CD4-positive, alpha-beta T cell treated with Interleukin-6 at 100 ng/mL for 8 hours (primary cell): ENCODE data around the gene SEMA6D.

Experiments used
- DNase-seq: peaks from one replicate; pipeline ENCODE4 v3.0.0-alpha.2; 2020; ENCODE audit warnings: mixed read lengths, low spot score

The SEMA6D gene, protein sequence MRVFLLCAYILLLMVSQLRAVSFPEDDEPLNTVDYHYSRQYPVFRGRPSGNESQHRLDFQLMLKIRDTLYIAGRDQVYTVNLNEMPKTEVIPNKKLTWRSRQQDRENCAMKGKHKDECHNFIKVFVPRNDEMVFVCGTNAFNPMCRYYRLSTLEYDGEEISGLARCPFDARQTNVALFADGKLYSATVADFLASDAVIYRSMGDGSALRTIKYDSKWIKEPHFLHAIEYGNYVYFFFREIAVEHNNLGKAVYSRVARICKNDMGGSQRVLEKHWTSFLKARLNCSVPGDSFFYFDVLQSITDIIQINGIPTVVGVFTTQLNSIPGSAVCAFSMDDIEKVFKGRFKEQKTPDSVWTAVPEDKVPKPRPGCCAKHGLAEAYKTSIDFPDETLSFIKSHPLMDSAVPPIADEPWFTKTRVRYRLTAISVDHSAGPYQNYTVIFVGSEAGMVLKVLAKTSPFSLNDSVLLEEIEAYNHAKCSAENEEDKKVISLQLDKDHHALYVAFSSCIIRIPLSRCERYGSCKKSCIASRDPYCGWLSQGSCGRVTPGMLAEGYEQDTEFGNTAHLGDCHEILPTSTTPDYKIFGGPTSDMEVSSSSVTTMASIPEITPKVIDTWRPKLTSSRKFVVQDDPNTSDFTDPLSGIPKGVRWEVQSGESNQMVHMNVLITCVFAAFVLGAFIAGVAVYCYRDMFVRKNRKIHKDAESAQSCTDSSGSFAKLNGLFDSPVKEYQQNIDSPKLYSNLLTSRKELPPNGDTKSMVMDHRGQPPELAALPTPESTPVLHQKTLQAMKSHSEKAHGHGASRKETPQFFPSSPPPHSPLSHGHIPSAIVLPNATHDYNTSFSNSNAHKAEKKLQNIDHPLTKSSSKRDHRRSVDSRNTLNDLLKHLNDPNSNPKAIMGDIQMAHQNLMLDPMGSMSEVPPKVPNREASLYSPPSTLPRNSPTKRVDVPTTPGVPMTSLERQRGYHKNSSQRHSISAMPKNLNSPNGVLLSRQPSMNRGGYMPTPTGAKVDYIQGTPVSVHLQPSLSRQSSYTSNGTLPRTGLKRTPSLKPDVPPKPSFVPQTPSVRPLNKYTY

GRCh38 chr15:47717036-47717612 lies at the start of gene SEMA6D:
SEMA6D (plus strand) TSS chr15:47717505; CDS start chr15:47759799, 42,294 bp downstream.
- DNase-seq: no peak

DNA sequence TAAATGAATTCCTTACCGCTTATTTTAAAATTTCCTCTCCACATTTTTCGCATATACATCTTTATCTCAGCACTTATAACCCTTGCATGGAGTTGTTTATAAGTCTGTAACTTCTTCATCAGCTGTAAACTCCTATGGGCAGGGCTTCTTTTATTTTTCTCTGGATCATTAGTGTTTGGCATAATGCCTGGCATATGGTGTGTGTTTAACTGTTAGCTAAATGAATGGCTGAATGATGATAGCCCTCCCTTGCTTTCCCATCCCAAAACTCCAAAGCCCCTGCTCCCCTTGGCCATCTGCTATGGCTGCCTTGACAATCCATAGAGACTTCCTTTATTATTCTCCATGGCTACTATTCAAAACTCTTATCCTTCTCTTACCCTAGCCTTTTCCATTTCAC lies 48.1 kb upstream of the SEMA6D start:
- no peak for DNase-seq

GRCh38 chr15:47670365-47670764 lies 46.9 kb upstream of the SEMA6D start:
- no peak for DNase-seq

DNA sequence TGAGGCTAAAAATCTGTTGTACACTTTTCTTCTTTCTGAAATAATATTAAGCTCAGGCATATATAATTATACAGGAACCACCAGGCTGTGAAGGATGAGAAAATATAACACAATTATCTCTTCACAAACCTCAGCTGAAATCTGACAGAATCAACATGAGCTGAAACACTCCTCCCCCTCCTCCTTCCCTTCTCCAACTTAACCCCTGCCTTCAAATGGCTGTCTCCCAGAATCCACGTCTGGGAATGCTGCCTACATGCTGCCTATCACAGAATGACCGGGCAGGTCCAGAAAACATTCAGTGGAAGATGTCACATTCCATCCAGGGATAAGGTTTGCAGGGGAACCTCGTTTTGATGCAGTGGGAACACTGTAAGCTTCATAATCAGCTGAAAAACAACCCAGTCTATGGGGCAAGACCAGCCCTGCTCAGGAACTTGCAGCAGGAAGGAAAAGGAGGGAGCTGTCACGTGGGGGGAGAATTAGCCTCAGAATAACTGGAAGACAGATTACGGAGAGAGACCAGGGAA lies 44.0 kb upstream of the SEMA6D start:
- no peak for DNase-seq

GRCh38 chr15:47674586-47675232 lies 42.6 kb upstream of the SEMA6D start:
- DNase-seq: no peak

DNA sequence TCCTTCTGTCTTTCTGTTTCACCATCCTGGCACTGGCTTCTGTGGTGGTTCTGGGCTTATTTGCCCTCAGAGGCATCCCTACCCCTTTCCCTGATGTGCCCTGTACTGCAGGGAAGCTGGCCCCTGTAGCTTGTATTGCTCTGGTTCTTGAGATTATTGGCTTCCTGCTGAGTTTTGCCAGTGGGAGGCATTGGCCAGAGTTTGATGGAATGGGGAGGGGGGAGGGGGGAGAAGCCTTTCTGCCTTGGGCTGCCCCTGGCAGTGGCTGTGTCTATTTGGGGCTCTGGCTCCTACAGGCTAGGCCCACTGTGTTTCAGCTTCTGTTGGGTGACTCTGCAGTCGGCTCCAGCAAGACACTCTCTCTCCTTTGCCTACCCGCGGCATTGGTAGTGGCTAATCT lies 41.6 kb upstream of the SEMA6D start:
- no peak for DNase-seq

DNA sequence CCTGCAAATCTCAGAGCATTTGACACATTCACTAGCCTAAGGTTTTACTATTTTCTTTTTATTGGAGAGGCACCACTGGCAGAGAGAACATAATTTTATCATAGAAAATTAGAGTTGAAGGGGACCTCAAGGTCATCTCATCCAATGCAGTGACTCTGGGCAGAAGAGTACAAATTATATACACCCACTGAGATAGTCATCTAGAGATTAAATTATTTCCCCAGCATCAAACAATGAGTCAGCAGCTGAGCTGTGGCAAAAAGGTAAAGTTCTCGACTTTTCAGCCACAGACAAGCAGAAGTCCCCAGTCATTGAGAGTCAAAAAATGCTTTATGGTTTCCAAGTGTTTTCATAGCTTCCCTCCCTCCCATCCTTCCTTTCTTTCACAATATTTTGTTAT lies 39.3 kb upstream of the SEMA6D start:
- no peak for DNase-seq

GRCh38 chr15:47682661-47683060 lies 34.6 kb upstream of the SEMA6D start:
- no peak for DNase-seq

DNA sequence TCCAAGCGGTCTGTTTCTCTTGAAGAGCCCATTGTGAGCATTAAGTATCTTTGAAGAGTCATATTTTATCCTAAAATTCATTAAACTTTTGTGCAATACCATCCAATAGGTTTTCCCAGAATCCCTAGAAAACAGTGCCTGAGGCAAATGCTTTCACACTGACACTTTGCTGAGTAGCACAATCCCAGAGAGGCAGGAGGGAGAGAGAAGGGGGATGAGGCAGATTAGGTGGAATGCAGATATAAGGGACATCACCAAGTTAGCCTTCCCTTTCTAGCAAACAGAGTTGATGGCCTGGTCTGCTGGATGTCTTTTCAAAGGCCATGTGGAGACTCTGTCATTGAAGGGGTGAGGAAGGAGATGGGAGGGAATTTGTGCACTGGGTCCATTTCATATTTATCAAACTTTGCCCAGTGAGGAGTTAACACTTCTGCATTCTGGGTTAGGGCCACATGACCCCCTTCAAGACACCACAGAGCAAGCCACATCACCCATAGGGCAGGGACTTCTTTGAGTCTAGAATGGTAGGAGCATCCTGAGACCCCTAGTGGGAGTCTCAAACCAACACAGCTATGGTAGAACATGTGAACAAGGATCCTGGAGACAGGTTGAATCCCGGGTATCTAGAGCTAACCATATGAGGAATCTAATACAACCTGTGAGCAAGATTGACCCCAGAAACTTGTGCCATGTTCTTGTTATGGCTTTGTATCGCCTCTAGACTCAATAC lies 32.0 kb upstream of the SEMA6D start:
- no peak for DNase-seq

GRCh38 chr15:47688573-47689086 lies 28.7 kb upstream of the SEMA6D start:
- no peak for DNase-seq

GRCh38 chr15:47689660-47690059 lies 27.6 kb upstream of the SEMA6D start:
- no peak for DNase-seq

DNA sequence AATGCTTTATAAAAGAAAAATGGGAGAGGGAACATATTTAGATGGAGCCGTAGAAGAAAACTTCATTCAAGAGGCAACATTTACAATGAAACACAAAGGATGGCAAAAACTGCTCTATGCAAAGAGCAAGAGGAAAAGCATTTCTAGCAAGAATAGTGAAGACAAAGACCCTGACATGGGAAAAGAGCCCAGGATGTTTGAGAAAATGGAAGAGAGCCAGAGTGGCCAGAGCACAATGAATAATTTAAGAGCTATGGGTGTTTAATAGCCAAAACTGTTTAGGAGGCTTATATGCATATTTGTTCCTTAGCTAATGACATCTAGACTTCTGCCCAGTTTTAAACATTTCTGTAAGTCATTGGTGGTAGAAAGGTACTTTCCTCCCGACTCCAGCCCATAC lies 25.4 kb upstream of the SEMA6D start:
- no peak for DNase-seq

GRCh38 chr15:47696351-47696750 lies 21.0 kb upstream of the SEMA6D start:
- DNase-seq: no peak

DNA sequence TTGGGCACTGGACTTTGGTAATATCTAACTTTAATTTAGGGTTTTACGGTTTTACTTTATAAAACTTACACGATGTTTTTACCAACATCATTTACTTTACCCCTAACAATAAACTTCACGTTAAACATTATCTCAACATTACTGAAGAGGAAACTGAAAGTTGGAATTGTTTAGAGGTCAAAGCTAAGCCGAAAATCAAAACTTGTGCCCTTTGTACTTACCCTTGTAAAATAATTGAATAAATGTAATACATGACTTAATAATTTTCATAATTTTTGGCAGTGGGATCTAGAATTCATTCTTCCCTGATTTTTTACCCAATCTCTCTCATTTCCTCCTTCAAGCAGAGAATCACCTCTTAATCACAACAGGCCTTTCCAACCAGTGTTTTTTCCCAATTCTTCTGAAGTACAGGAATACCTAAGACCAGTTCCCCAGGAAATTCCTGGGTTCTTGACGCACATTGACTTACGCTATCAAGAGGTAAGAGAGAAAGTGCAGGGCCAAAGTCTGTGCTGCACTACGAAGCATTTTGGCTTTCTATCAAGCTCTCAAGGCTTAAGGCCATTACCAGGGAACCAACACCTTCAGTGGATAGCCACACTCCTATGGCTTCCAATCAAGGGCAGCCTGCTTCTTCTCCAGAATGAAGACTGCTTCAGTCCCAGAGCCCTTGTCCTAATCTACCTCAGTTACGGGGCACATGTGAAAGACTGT lies 11.9 kb upstream of the SEMA6D start:
- DNase-seq: no peak

DNA sequence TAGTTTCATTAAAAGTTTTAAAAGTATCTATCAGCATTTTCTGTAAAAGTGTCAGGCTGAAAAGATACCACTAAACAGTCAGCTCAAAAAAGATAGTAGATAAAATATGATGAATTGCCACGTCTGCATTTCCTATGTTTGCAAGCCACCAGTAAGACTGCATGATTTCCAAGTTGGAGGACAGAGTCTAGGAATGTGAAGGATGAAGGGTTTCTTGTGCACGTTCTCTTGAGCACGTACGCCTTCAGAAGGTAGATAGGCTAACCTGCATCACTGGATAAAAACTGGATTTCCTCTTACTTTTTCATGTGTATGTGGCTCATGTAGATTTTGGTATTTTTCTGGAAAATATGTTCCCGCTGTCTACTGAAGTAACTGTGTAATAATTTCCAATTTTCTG lies 9.9 kb upstream of the SEMA6D start:
- no peak for DNase-seq

GRCh38 chr15:47708161-47708980 lies 8.9 kb upstream of the SEMA6D start:
- no peak for DNase-seq

DNA sequence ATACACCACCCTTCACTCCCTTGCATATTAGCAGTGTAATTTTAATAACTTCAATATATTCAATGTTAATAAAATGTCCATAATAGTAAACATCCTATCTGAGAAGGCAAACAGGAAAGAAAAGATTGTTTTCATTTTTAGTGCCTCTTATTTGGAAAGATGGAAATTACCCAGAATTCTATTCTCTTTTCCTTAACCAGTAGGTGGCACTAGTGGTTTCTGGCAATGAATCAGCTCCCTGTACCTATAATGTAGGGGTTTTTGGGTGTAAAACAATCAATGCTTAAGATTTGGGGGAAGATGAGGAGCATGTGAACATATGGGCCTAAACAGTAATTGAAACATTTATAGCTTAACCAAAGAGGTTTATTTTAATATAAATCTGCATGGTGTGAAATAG lies 5.7 kb upstream of the SEMA6D start:
- no peak for DNase-seq

- DNase-seq: no peak
Observed at GRCh38 chr15:47715402-47715801, 1.9 kb upstream of the SEMA6D start.

DNA sequence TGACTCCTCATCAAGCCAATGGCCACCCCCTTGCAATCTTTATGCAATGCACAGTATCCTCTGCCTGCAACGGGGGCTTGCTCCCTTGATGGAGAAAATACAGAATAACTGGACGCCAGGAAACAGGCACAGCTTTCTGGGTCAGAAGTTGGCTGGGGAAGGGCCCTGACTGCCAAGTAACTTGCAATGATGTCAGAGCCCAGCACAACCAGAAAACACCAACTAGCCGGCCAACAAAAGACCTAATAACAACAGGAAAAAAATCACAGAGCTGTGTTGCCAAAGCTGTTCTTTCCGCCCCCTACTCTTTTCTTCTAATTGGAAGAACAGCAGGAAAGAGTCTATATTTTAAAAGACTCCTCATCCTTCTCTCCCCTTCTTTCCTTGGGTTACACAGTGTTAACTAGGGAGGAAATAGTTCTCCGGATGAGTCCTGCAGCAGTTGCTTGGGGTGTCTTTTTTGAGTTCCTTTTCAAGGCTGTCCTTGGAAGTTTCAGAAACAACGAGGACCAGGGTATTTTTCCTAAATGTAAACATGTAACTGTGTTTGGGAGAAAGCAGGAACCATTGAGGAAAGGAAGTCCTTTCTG lies 1.4 kb upstream of the SEMA6D start:
- DNase-seq: no peak
